K562 (cell line): ENCODE data around the gene REEP2. TPM values are rescaled to one million over a fixed set of nuclear protein-coding genes. Genes with fewer than 3 reads are reported as not detected.

Source experiments
- AFF4 ChIP-seq: sonication (generic); formaldehyde crosslinking; IDR thresholded peaks from 2 replicates; pipeline ENCODE4 v1.8.0; 2023; ENCODE audit warnings: mild to moderate bottlenecking, missing genetic modification reagents
- ATF1 ChIP-seq, 2 experiments: fragments of 450-650 bp in 1 of 2; IDR thresholded peaks; 2 replicates each; pipeline ENCODE4 v1.6.1; 2016; ENCODE audit warnings: missing compliant biosample characterization in 1 of 2, missing genetic modification characterization in 1 of 2
- EGR1 ChIP-seq: fragments of 450-650 bp; conservative IDR thresholded peaks from 2 replicates; pipeline ENCODE4 v1.6.1; 2017; ENCODE audit warnings: mild to moderate bottlenecking
- ELK1 ChIP-seq: sonication (generic); formaldehyde crosslinking; IDR thresholded peaks from 2 replicates; pipeline ENCODE4 v1.8.1; 2022; ENCODE audit warnings: missing genetic modification reagents
- EP300 ChIP-seq: IDR thresholded peaks from 2 replicates; pipeline ENCODE4 v1.6.1; 2012; ENCODE audit warnings: low read length, improper control_type of control experiment
- GABPB1 ChIP-seq: sonication (generic); formaldehyde crosslinking; IDR thresholded peaks from 2 replicates; pipeline ENCODE4 v1.8.0; 2022; ENCODE audit warnings: mild to moderate bottlenecking, missing genetic modification reagents
- HLTF ChIP-seq: fragments of 450-650 bp; IDR thresholded peaks from 2 replicates; pipeline ENCODE4 v1.6.1; 2016
- MAZ ChIP-seq, 2 experiments: fragments of 450-650 bp in 1 of 2; sonication (generic) in 1 of 2; formaldehyde crosslinking; IDR thresholded peaks in 1 of 2; conservative IDR thresholded peaks in 1 of 2; 2 replicates each; pipeline versions ENCODE4 v1.4.0 to v1.5.0; 2020; ENCODE audit warnings: mild to moderate bottlenecking in 1 of 2, missing genetic modification reagents in 1 of 2
- MTA1 ChIP-seq: fragments of 450-650 bp; IDR thresholded peaks from 2 replicates; pipeline ENCODE4 v1.6.1; 2017; ENCODE audit warnings: borderline replicate concordance
- POLR2A ChIP-seq: fragments of 450-650 bp; conservative IDR thresholded peaks from 2 replicates; pipeline ENCODE4 v1.6.1; 2016
- PRMT5 ChIP-seq: sonication (generic); formaldehyde crosslinking; IDR thresholded peaks from 2 replicates; pipeline ENCODE4 v1.5.0; 2020; ENCODE audit warnings: missing genetic modification reagents
- RAD21 ChIP-seq, 2 experiments: fragments of 250-450 bp in 1 of 2; fragments of 450-650 bp in 1 of 2; sonication (Bioruptor Pico) in 1 of 2; formaldehyde crosslinking in 1 of 2; IDR thresholded peaks in 1 of 2; conservative IDR thresholded peaks in 1 of 2; 2 replicates each; pipeline versions ENCODE4 v1.4.0 to v1.8.0; 2020 to 2022; ENCODE audit warnings: mild to moderate bottlenecking in 2 of 2, moderate library complexity in 1 of 2
- RB1 ChIP-seq: fragments of 450-650 bp; IDR thresholded peaks from 2 replicates; pipeline ENCODE4 v1.6.1; 2017; ENCODE audit warnings: low read depth, mild to moderate bottlenecking
- SMC3 ChIP-seq: conservative IDR thresholded peaks from 2 replicates; pipeline ENCODE4 v1.6.1; 2011; ENCODE audit warnings: low read depth, low read length, improper control_type of control experiment; ENCODE audit not compliant: insufficient read depth
- SRF ChIP-seq, 2 experiments: fragments of 250-450, 450-650 bp in 1 of 2; sonication (Bioruptor Pico) in 1 of 2; sonication (generic) in 1 of 2; formaldehyde crosslinking; IDR thresholded peaks; 2 replicates each; pipeline versions ENCODE4 v1.5.0 to v1.5.1; 2020 to 2022; ENCODE audit warnings: mild to moderate bottlenecking in 1 of 2, missing genetic modification reagents in 1 of 2
- XRCC5 ChIP-seq: fragments of 200-400 bp; formaldehyde crosslinking; IDR thresholded peaks from 2 replicates; pipeline ENCODE4 v1.6.1; 2017; ENCODE audit warnings: low read depth, mild to moderate bottlenecking, low read length
- ZBTB34 ChIP-seq: fragments of 250-450 bp; sonication (Bioruptor Pico); IDR thresholded peaks from 2 replicates; pipeline ENCODE4 v1.8.0; 2021; ENCODE audit warnings: mild to moderate bottlenecking, moderate library complexity
- ZBTB9 ChIP-seq: fragments of 450-650 bp; formaldehyde crosslinking; IDR thresholded peaks from 2 replicates; pipeline ENCODE4 v1.4.0; 2020; ENCODE audit warnings: mild to moderate bottlenecking, moderate library complexity
- ZNF124 ChIP-seq: sonication (generic); formaldehyde crosslinking; IDR thresholded peaks from 2 replicates; pipeline ENCODE4 v1.8.1; 2022; ENCODE audit warnings: missing genetic modification reagents
- ZNF76 ChIP-seq: fragments of 250-450 bp; sonication (Bioruptor Pico); IDR thresholded peaks from 2 replicates; pipeline ENCODE4 v1.4.0; 2020; ENCODE audit warnings: mild to moderate bottlenecking, moderate library complexity, borderline replicate concordance
- polyA plus RNA-seq, 8 experiments: library from polyadenylated mRNA; depleted of rRNA in 4 of 8; stranded (reverse) in 5 of 8; unstranded in 3 of 8; fragments of >200 nt; fragmentation: Nextera tagmentation in 2 of 8; fragmentation: Illumina TruSeq in 1 of 8; extraction: Ambion mirVana in 2 of 8; extraction: Trizol in 1 of 8; gene quantifications; 2 replicates each; pipeline versions ENCODE4 v1.2.1 to v1.2.3, GENCODE V29; 2011 to 2014; ENCODE audit warnings: inconsistent platforms in 1 of 8, missing spikeins in 1 of 8
- total RNA-seq, 7 experiments: library from RNA; depleted of rRNA in 6 of 7; stranded (reverse); fragments of >200 nt in 6 of 7; fragmentation: Illumina TruSeq in 2 of 7; extraction: Trizol in 2 of 7; gene quantifications; 2 replicates each; pipeline versions ENCODE4 v1.2.1 to v1.2.3, GENCODE V29; 2011 to 2021; ENCODE audit warnings: low replicate concordance in 1 of 7

Gene REEP2
- total and polyA plus RNA-seq, 9 of the 15 experiments (the other 6 are each of a cell fraction or from before 2014, with no cell fraction given) = 0.03 to 1.1 (median 0.12) TPM; not detected in 1

GRCh38 chr5:138491669-138492559 is 53.1 kb downstream of the REEP2 start (continued):
- TF ChIP-seq ZBTB34 (CRISPR knock-in tag) (no peak), HLTF (no peak), ELK1 (CRISPR knock-in tag) (peak; percentile 96), ATF1 (CRISPR knock-in tag; IDR thresholded peaks at IDR 0.05) (no peak), ATF1 (tag; IDR thresholded peaks at IDR 0.05) (no peak), EGR1 (peak; percentile 34), AFF4 (CRISPR knock-in tag) (0 out of 2 replicates have a peak, but pooled peaks have one; percentile 57), SRF (CRISPR knock-in tag; IDR thresholded peaks at IDR 0.05) (peak; percentile 96 to 97), ZNF124 (no peak), GABPB1 (CRISPR knock-in tag) (0 out of 2 replicates have a peak, but pooled peaks have one; percentile 17), RAD21 (CRISPR knock-in tag; conservative IDR thresholded peaks at IDR 0.05 in 1 of 2, IDR thresholded peaks at IDR 0.05 in 1 of 2) (peak in 1 of 2 experiments; percentile 3; a peak in 2 of 4 replicates), MAZ (CRISPR knock-in tag; conservative IDR thresholded peaks at IDR 0.05 in 1 of 2, IDR thresholded peaks at IDR 0.05 in 1 of 2) (peak; percentile 18 to 67), EP300 (0 out of 2 replicates have a peak, but pooled peaks have one; percentile 6), POLR2A (peak; percentile 29; the same call in 1 of the 2 replicates), ZNF76 (CRISPR knock-in tag) (no peak), RB1 (peak; percentile 76), MTA1 (no peak), XRCC5 (0 out of 2 replicates have a peak, but pooled peaks have one; percentile 6), SMC3 (no peak), PRMT5 (CRISPR knock-in tag) (peak; percentile 43; the same call in 1 of the 2 replicates), ZBTB9 (CRISPR knock-in tag) (0 out of 2 replicates have a peak, but pooled peaks have one; percentile 15)
